ENCODE results near the gene HOXA11. TPM values are rescaled to one million over a fixed set of nuclear protein-coding genes. Genes with fewer than 3 reads are reported as not detected.

The HOXA11 gene
- polyA plus RNA-seq, 3 donors: 30.6 to 39.2 (median 37.7) TPM

DNA sequence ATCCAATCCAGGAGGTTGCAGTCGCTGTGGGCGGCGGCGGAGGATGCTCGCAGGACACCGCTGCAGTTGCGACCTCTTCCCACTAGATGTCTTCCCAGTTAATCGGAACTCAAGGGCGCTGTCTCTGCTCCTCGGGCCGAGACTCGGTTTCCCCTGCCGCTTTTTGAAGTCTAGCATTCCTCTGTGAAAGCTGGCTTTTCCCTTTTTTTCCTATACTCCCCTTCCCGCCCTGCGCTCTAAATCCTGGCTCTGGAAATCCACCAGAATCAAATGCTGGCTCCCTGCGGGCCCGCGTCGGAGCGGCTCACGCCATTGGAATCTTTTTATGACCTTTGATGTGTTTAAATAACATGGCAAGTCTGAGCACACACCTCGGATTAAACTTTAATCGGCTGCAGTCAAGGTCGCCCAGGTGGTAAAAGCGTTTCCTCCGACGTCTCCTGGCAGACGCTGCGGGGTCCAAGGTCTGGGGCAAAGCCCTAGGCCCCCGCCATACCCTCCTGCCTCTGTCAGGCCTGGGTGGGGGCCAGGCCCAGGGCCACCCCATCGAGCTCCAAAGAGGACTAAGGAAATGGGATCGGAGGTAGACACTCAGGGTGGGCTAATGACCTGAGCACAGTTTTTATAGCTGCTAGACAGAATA lies 25.5 kb upstream of the HOXA11 start:
- DNase-seq: no peak

GRCh38 chr7:27209933-27210440 lies 25.0 kb upstream of the HOXA11 start:
- no peak for DNase-seq

GRCh38 chr7:27208998-27209397 lies 24.0 kb upstream of the HOXA11 start:
- DNase-seq: no peak

GRCh38 chr7:27207348-27207985 lies 22.4 kb upstream of the HOXA11 start:
- DNase-seq: no peak

DNA sequence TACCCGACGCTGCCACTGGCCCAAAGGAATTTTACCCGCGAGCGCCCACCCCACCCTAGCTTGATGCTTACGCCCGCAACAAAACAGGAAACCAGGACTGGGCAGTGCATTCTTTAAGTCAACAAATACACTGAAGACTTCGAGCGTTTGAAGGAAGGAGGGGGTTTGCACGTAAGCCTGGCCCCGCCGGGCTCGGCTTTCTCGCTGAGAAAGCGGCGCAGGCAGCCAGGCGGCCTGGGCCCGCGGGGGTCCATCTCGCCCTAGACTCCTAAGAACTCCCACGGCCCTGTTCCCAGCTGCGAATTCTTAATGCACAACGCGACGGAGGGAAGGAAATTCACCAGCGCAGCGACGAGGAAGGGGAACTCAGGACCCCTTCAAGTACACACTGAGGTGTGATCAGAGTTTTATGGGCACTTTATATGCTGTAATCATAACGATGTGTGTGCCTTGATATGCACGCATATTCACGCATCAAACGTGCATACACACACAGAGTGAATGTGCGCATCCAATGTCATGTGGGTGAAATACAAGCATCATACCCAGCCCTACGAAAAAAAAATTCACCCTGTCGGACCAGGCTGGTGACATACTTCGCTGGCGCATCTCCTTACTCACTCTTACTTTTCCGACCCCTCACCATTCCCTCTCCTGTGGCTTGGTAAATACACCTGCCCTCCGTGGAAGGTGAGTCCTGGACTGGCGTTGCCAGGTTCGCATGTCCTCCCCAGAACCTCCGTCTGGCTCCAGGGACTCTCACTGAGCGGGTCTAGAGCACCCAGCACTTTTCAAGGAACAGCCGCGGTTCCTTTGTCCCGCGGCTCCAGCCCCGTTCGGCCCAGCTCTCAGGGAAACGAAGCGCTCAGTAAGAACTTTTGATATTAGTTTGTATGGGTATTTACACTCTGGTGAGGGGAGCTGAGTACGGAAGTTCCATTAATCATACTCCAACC lies 20.6 kb upstream of the HOXA11 start:
- DNase-seq: no peak

GRCh38 chr7:27204851-27205322 lies 19.9 kb upstream of the HOXA11 start:
- DNase-seq: no peak

DNA sequence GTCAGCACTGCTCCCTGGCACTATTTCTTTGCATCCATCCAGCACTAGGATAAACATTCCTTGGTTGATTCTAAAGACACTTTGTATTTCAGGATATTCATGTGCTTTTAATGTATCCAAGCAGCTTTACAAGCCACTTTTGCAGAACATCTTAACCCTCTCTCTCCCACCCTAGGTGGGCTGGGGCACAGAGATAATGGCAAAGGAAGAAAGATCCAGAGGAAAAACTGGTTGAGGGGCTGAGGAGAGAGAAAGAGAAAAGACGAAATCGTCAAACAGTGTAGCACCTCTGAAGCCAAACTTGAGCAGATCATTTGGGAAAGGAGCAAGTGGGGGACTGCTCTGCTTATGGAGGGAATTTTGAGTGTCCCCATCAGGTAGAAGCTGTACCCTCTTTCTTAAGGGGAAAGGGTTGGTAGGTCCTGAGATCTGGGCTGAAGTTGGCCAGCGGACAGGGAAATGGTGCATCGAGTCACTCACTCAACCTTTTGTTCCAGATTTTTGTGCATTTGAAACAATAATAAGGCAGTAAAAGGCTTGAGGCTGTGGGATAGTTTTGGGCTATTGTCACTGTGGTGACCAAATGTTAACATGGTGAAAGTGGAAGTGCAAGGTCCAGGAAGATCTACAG lies 19.0 kb upstream of the HOXA11 start:
- DNase-seq: no peak

- DNase-seq: no peak
These were observed 18.4 kb upstream of the HOXA11 start for GRCh38 chr7:27203365-27203953.

GRCh38 chr7:27202862-27203134 lies 17.8 kb upstream of the HOXA11 start:
- DNase-seq: no peak

GRCh38 chr7:27202018-27202861 lies 17.2 kb upstream of the HOXA11 start:
- DNase-seq: no peak

DNA sequence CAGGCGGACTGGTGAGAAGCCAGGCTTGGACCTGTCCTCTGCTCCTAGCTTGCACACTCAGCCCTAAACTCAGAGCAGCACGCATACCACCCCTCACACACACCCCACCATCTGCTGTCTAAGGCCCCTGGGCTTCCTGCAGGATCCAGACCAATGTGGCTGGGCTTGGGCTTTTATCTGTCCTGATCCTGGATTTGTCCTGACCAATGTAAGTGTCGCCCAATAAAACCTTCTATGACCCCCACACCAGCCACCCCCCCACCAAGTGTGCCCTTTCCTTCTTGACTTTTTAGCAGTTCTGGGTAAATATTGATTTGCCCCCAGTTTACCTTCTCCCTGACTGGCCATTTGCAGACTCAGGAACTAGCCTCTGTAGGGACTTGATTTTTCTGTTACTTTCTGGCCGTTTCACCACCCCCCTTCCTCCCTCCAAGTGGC lies 16.6 kb upstream of the HOXA11 start:
- DNase-seq: no peak

DNA sequence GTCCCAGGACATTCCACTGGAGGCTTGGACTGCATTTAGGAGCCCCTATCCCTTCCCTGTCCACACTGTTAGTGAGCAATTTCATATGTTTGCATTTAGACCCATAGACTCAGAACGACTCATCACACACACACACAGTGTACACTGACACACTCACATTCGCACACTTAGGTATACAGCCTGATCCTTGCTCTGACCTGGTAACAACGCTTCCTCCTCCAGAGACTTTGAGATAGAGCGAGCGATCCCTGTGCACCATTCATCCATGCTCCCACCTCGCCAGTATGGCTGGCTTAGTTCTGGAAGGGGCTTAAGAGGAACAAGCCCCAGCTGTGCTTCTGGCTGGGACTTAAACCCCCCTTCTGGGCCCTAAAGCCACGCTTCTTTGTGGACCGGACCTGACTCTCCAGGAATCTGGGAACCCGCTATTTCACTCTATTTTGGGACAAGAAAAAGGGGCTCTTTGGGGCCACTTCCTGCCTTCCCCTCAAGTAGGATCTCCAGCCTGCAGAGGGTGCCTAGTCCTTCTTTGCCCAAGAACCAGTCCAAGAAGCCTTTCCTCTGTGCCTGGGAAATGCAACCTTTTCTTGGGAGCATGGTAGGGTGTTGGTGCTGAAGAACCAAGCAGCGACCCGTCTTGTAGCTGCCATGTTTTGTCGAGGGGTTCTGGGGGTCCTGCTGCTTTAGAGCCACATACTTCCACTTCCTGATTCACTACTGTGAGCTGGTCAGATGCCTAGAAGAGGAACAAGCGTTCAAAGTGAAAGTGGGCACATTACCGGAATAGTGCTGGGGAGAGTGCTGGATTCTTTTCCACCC lies 15.9 kb upstream of the HOXA11 start:
- no peak for DNase-seq

GRCh38 chr7:27199849-27200760 lies 15.1 kb upstream of the HOXA11 start, which contains the start of gene HOXA13:
Gene HOXA13, minus strand, starts transcription at chr7:27200091. Its CDS starts 14 bp downstream, at chr7:27200077.
- no peak for DNase-seq

GRCh38 chr7:27198871-27199801 lies 14.1 kb upstream of the HOXA11 start:
- no peak for DNase-seq

- DNase-seq: no peak
These were observed 13.3 kb upstream of the HOXA11 start for GRCh38 chr7:27198138-27198841.

All from renal pelvis (tissue), 4 donors.